Stimulated activated CD8-positive, alpha-beta memory T cell treated with anti-CD3 and anti-CD28 coated beads, Interleukin-2, amount 100 ng/mL, for 1 hour (primary cell): ENCODE measurements around the gene ARHGEF10L.

Experiments
- DNase-seq, 2 donors: peaks; one replicate each; pipeline ENCODE4 v3.0.0-alpha.2; 2020; ENCODE audit warnings: low read depth in 2 of 2

Gene ARHGEF10L

GRCh38 chr1:17567582-17567981 is 28.1 kb downstream of the ARHGEF10L start:
- no peak for DNase-seq

- no peak for DNase-seq
Observed at GRCh38 chr1:17568014-17568900, 28.8 kb downstream of the ARHGEF10L start.

GRCh38 chr1:17569200-17570139 is 30.0 kb downstream of the ARHGEF10L start:
- no peak for DNase-seq

GRCh38 chr1:17570228-17570627 is 30.7 kb downstream of the ARHGEF10L start:
- no peak for DNase-seq

GRCh38 chr1:17572264-17572985 is 32.9 kb downstream of the ARHGEF10L start:
- no peak for DNase-seq

- DNase-seq: no peak
Observed at GRCh38 chr1:17573518-17574041, 34.1 kb downstream of the ARHGEF10L start.

- DNase-seq: no peak
Observed at GRCh38 chr1:17574516-17574915, 35.0 kb downstream of the ARHGEF10L start.

- no peak for DNase-seq
Observed at GRCh38 chr1:17575797-17576518, 36.5 kb downstream of the ARHGEF10L start.

- DNase-seq: no peak
Observed at GRCh38 chr1:17576519-17576853, 37.0 kb downstream of the ARHGEF10L start.

GRCh38 chr1:17577907-17578297 is 38.4 kb downstream of the ARHGEF10L start:
- DNase-seq: no peak

GRCh38 chr1:17579951-17580939 is 40.7 kb downstream of the ARHGEF10L start:
- no peak for DNase-seq

GRCh38 chr1:17581389-17582123 is 42.1 kb downstream of the ARHGEF10L start:
- DNase-seq: no peak

GRCh38 chr1:17582124-17582774 is 42.8 kb downstream of the ARHGEF10L start:
- DNase-seq: no peak

- no peak for DNase-seq
Observed at GRCh38 chr1:17584539-17584938, 45.0 kb downstream of the ARHGEF10L start.

- DNase-seq: no peak
Observed at GRCh38 chr1:17585266-17585987, 45.9 kb downstream of the ARHGEF10L start.

GRCh38 chr1:17586172-17586964 is 46.9 kb downstream of the ARHGEF10L start:
- DNase-seq: no peak

- DNase-seq: no peak
Observed at GRCh38 chr1:17587693-17588047, 48.2 kb downstream of the ARHGEF10L start.
